ENCODE data around the gene SSX2. TPM values are rescaled to one million over a fixed set of nuclear protein-coding genes. Genes with fewer than 3 reads are reported as not detected.

The SSX2 gene
- not detected in 2 replicates for total RNA-seq

GRCh38 chrX:52707078-52707477, at the start of gene SSX2:
SSX2 (minus strand) TSS chrX:52707178; CDS start chrX:52705749, 1,429 bp downstream.

GRCh38 chrX:52750952-52751351, 44.0 kb upstream of the SSX2 start, which contains the start of gene SSX2B:
SSX2B (plus strand) TSS chrX:52751252; CDS start chrX:52752681, 1,429 bp downstream.

GRCh38 chrX:52654800-52655199, 52.2 kb downstream of the SSX2 start, which contains the start of gene SSX7:
SSX7 (minus strand) TSS chrX:52654900; CDS start chrX:52653472, 1,428 bp downstream.

Other genes with a start within 250 kb of the SSX2 start
- not detected in 2 replicates for gene XAGE1A, start 211.4 kb downstream of the SSX2 start, total RNA-seq
- gene XAGE1B, start 190.1 kb downstream of the SSX2 start, total RNA-seq: not detected in 2 replicates
- gene SSX7, start 52.3 kb downstream of the SSX2 start, total RNA-seq: not detected in 2 replicates
- gene SSX2B, start 44.1 kb upstream of the SSX2 start, total RNA-seq: not detected in 2 replicates
- not detected in 2 replicates for gene SPANXN5, start 90.2 kb upstream of the SSX2 start, total RNA-seq
- not detected in 2 replicates for gene XAGE5, start 104.1 kb upstream of the SSX2 start, total RNA-seq
- not detected in 2 replicates for gene XAGE3, start 160.9 kb upstream of the SSX2 start, total RNA-seq
- 11.8 and 15.6 TPM in 2 replicates for gene FAM156B, start 190.2 kb upstream of the SSX2 start, total RNA-seq

Data from pericardium fibroblast (primary cell).